Left lung (tissue), 14 donors: ENCODE data around the gene HDGF. TPM values are rescaled to one million over a fixed set of nuclear protein-coding genes. Genes with fewer than 3 reads are reported as not detected.
A peak's percentile ranks its signal among the peaks of the same experiment; 100 is the strongest.

Experiments
- ATAC-seq: fragments of 200-7000 bp; cut with Tn5 transposase; one replicate; pipeline ENCODE4 v1.9.1; 2020; ENCODE audit warnings: moderate library complexity
- DNase-seq, 4 donors: peaks; one replicate each; pipeline ENCODE4 v3.0.0-alpha.2; 2013 to 2020
- H3K27ac ChIP-seq, 2 donors: fragments of 200-600 bp; sonication (generic) in 1 of 2; one replicate each; pipeline versions ENCODE4 v1.5.0 to v1.8.0; 2020 to 2021
- H3K27me3 ChIP-seq, 2 donors: fragments of 200-600 bp; sonication (generic) in 1 of 2; one replicate each; pipeline versions ENCODE4 v1.5.0 to v1.8.0; 2020 to 2021
- H3K36me3 ChIP-seq, 2 donors: fragments of 200-600 bp; sonication (generic) in 1 of 2; one replicate each; pipeline versions ENCODE4 v1.5.0 to v1.8.0; 2020 to 2021
- H3K4me1 ChIP-seq, 2 donors: fragments of 200-600 bp; one replicate each; pipeline ENCODE4 v1.8.0; 2021
- H3K4me3 ChIP-seq, 2 donors: fragments of 200-600 bp; sonication (generic) in 1 of 2; one replicate each; pipeline versions ENCODE4 v1.5.0 to v1.8.0; 2020 to 2021; ENCODE audit warnings: mild to moderate bottlenecking in 1 of 2
- H3K9me3 ChIP-seq, 2 donors: fragments of 200-600 bp; sonication (generic) in 1 of 2; one replicate each; pipeline versions ENCODE4 v1.5.0 to v1.8.0; 2020 to 2021
- CTCF ChIP-seq, 2 donors: fragments of 200-600 bp; sonication (generic) in 1 of 2; IDR thresholded peaks; one replicate each; pipeline versions ENCODE4 v1.5.0 to v1.8.0; 2021; ENCODE audit warnings: antibody characterized with exemption in 2 of 2
- intact Hi-C, 2 donors: fragments of 100-400 bp; cut with DNase I; formaldehyde crosslinking; loops; one replicate each; pipeline versions ENCODE4 v1.11.2 to v1.14.2; 2022
- long read RNA-seq, 12 donors: library from polyadenylated mRNA in 2 of 12; unstranded in 2 of 12; transcript quantifications; one replicate each; pipeline ENCODE4 v2.0.0 and lab custom pipeline, GENCODE V29; 2019 to 2026
- polyA plus RNA-seq, 6 donors: library from polyadenylated mRNA; unstranded; fragments of 120-200 nt; gene quantifications; one replicate each; pipeline ENCODE4 v1.2.1, GENCODE V29; 2013; ENCODE audit not compliant: insufficient read length in 6 of 6
- total RNA-seq, 2 donors: library from RNA; stranded (reverse); fragmentation: NEBNext Ultra II Directional; extraction: Animal tissue kit (Norgen Biotek cat#: 25700); gene quantifications; one replicate each; pipeline ENCODE4 v1.2.1, GENCODE V29; 2021
- donor health status: DM: no; HTN: yes; CAD: no.
- donor health status: DM: no; HTN: no; CAD: no.

HDGF gene
- 100 to 1,000 TPM; 139 to 207 TPM for total RNA-seq
- 100 to 1,000 TPM; 212 to 260 (median 239) TPM for polyA plus RNA-seq
- long read RNA-seq, donor 1, transcript HDGF-201 (6 exons, 2,380 nt) = major isoform, 43 of 107 reads
- long read RNA-seq, donor 1, partial matches to known transcripts = 62 of 107 reads
- long read RNA-seq, donor 1, other reads (novel, unspliced or antisense) = 0 of 107 reads
- long read RNA-seq, donor 2, transcript HDGF-201 (6 exons, 2,380 nt) = major isoform, 20 of 76 reads
- long read RNA-seq, donor 2, partial matches to known transcripts = 54 of 76 reads
- long read RNA-seq, donor 2, other reads (novel, unspliced or antisense) = 0 of 76 reads
- long read RNA-seq, donor 3, transcript HDGF-201 (6 exons, 2,380 nt) = major isoform, 50 of 60 reads
- long read RNA-seq, donor 3, partial matches to known transcripts = 8 of 60 reads
- long read RNA-seq, donor 3, other reads (novel, unspliced or antisense) = 0 of 60 reads
- long read RNA-seq, donor 4, transcript HDGF-201 (6 exons, 2,380 nt) = major isoform, 9 of 32 reads
- long read RNA-seq, donor 4, partial matches to known transcripts = 4 of 32 reads
- long read RNA-seq, donor 4, other reads (novel, unspliced or antisense) = 17 of 32 reads
- long read RNA-seq, donor 5, transcript HDGF-201 (6 exons, 2,380 nt) = major isoform, 28 of 37 reads
- long read RNA-seq, donor 5, partial matches to known transcripts = 8 of 37 reads
- long read RNA-seq, donor 5, other reads (novel, unspliced or antisense) = 0 of 37 reads
- long read RNA-seq, donor 6, transcript HDGF-201 (6 exons, 2,380 nt) = major isoform, 51 of 75 reads
- long read RNA-seq, donor 6, partial matches to known transcripts = 19 of 75 reads
- long read RNA-seq, donor 6, other reads (novel, unspliced or antisense) = 0 of 75 reads
- long read RNA-seq, donor 7, transcript HDGF-201 (6 exons, 2,380 nt) = major isoform, 26 of 30 reads
- long read RNA-seq, donor 7, partial matches to known transcripts = 0 of 30 reads
- long read RNA-seq, donor 7, other reads (novel, unspliced or antisense) = 0 of 30 reads
- long read RNA-seq, donor 8, transcript HDGF-201 (6 exons, 2,380 nt) = major isoform, 37 of 139 reads
- long read RNA-seq, donor 8, partial matches to known transcripts = 69 of 139 reads
- long read RNA-seq, donor 8, other reads (novel, unspliced or antisense) = 28 of 139 reads
- long read RNA-seq, donor 9 = 0 reads
- long read RNA-seq, donor 10, transcript HDGF-201 (6 exons, 2,380 nt) = major isoform, 6 of 11 reads
- long read RNA-seq, donor 10, partial matches to known transcripts = 5 of 11 reads
- long read RNA-seq, donor 10, other reads (novel, unspliced or antisense) = 0 of 11 reads
- long read RNA-seq, donor 11, transcript HDGF-201 (6 exons, 2,380 nt) = major isoform, 22 of 202 reads
- long read RNA-seq, donor 11, partial matches to known transcripts = 177 of 202 reads
- long read RNA-seq, donor 11, other reads (novel, unspliced or antisense) = 0 of 202 reads
- long read RNA-seq, donor 12, transcript HDGF-201 (6 exons, 2,380 nt) = major isoform, 26 of 39 reads
- long read RNA-seq, donor 12, partial matches to known transcripts = 8 of 39 reads
- long read RNA-seq, donor 12, other reads (novel, unspliced or antisense) = 0 of 39 reads

GRCh38 chr1:156751451-156751756 lies at the start of gene HDGF:
Gene HDGF, minus strand, starts transcription at chr1:156751675. Its CDS starts 246 bp downstream, at chr1:156751429.
- DNase-seq (no peak), ATAC-seq (no peak)
- H3K4me3 ChIP-seq = peak within 1 kb of the TSS; percentile 63 to 97
- H3K4me1 ChIP-seq = peaks cover 37 to 58% of the 10 kb centered on the region in 2 donors
- no peaks in the 10 kb centered on the region for H3K9me3 ChIP-seq
- H3K27me3 ChIP-seq = no peaks in the 10 kb centered on the region
- no peaks in the 10 kb centered on the region for H3K36me3 ChIP-seq
- peak within 1 kb of the TSS; percentile 98 for H3K27ac ChIP-seq
- intact Hi-C loops = no loop called here
- no peak for TF ChIP-seq CTCF (IDR thresholded peaks at IDR 0.05)

GRCh38 chr1:156797212-156797871 lies 45.9 kb upstream of the HDGF start:
- ATAC-seq = peak; percentile 82
- no peaks in the 10 kb centered on the region for H3K27me3 ChIP-seq
- TF ChIP-seq CTCF (IDR thresholded peaks at IDR 0.05) = peak; percentile 62 to 67

GRCh38 chr1:156796340-156797097 lies 45.0 kb upstream of the HDGF start:
- H3K27ac ChIP-seq = no peak overlapping the region
- no peaks in the 10 kb centered on the region for H3K9me3 ChIP-seq
- peaks cover 2 to 100% of the 10 kb centered on the region in 2 donors for H3K36me3 ChIP-seq
- no peaks in the 10 kb centered on the region for H3K27me3 ChIP-seq
- TF ChIP-seq CTCF (IDR thresholded peaks at IDR 0.05) = no peak
- DNase-seq (no peak), ATAC-seq (no peak)
- intact Hi-C loops = loop anchor here in 1 of 2 donors (5.0 kb wide), 1 partner anchor 66 kb away; the partner anchor contains the start of gene NTRK1
- H3K4me1 ChIP-seq = no peaks in the 10 kb centered on the region
- no peak overlapping the region for H3K4me3 ChIP-seq

More at GRCh38 chr1:156797212-156797871, 45.9 kb upstream of the HDGF start:
- Histone ChIP-seq H3K4me3 (no peak overlapping the region), H3K9me3 (no peaks in the 10 kb centered on the region), H3K4me1 (no peaks in the 10 kb centered on the region), H3K27ac (no peak overlapping the region), H3K36me3 (peaks cover 2 to 99% of the 10 kb centered on the region in 2 donors)
- intact Hi-C loops = loop anchor here in 1 of 2 donors (5.0 kb wide), 1 partner anchor 65 kb away; the partner anchor contains the start of gene NTRK1
- peak in 1 of 4 donors; percentile 42 for DNase-seq

GRCh38 chr1:156795787-156796186 lies 44.3 kb upstream of the HDGF start:
- Histone ChIP-seq H3K4me3 (no peak overlapping the region), H3K36me3 (peaks cover 2 to 100% of the 10 kb centered on the region in 2 donors), H3K27me3 (no peaks in the 10 kb centered on the region), H3K4me1 (no peaks in the 10 kb centered on the region), H3K9me3 (no peaks in the 10 kb centered on the region), H3K27ac (no peak overlapping the region)
- intact Hi-C loops = loop anchor here in 1 of 2 donors (5.0 kb wide), 1 partner anchor 67 kb away; the partner anchor contains the start of gene NTRK1
- ATAC-seq = no peak
- TF ChIP-seq CTCF (IDR thresholded peaks at IDR 0.05) = no peak
- DNase-seq = no peak
